BLaER1 (cell line): ENCODE measurements around the gene IPPK.

Experiments
- H3K27ac ChIP-seq: shearing (Covaris generic); formaldehyde crosslinking; 2 replicates; pipeline ENCODE4 v1.8.1; 2022
- H3K27me3 ChIP-seq: shearing (Covaris generic); formaldehyde crosslinking; 2 replicates; pipeline ENCODE4 v1.8.1; 2022
- H3K36me3 ChIP-seq: shearing (Covaris generic); formaldehyde crosslinking; 2 replicates; pipeline ENCODE4 v1.8.1; 2022
- H3K4me1 ChIP-seq: shearing (Covaris generic); formaldehyde crosslinking; 2 replicates; pipeline ENCODE4 v1.8.1; 2022
- H3K4me2 ChIP-seq: shearing (Covaris generic); formaldehyde crosslinking; 2 replicates; pipeline ENCODE4 v1.8.1; 2022
- H3K4me3 ChIP-seq: shearing (Covaris generic); formaldehyde crosslinking; 2 replicates; pipeline ENCODE4 v1.8.1; 2022
- H3K9ac ChIP-seq: shearing (Covaris generic); formaldehyde crosslinking; 2 replicates; pipeline ENCODE4 v1.8.1; 2022
- H3K9me3 ChIP-seq: shearing (Covaris generic); formaldehyde crosslinking; 2 replicates; pipeline ENCODE4 v1.8.1; 2022
- H4K20me1 ChIP-seq: shearing (Covaris generic); formaldehyde crosslinking; 2 replicates; pipeline ENCODE4 v1.8.1; 2022
- Cebpa-rat ChIP-seq: shearing (Covaris generic); IDR thresholded peaks from 2 replicates; pipeline ENCODE4 v1.8.1; 2022

IPPK gene

GRCh38 chr9:92658611-92659010 lies 11.3 kb downstream of the IPPK start:
- TF ChIP-seq Cebpa-rat, result no peak
- H3K4me1 ChIP-seq, result peaks cover 75% of the 10 kb centered on the region
- peaks cover 51% of the 10 kb centered on the region for H4K20me1 ChIP-seq
- H3K27ac ChIP-seq, result no peak overlapping the region
- peaks cover 66% of the 10 kb centered on the region for H3K36me3 ChIP-seq
- no peaks in the 10 kb centered on the region for H3K27me3 ChIP-seq
- H3K9me3 ChIP-seq, result no peaks in the 10 kb centered on the region
- H3K4me2 ChIP-seq, result no peak overlapping the region
- no peak overlapping the region for H3K4me3 ChIP-seq
- H3K9ac ChIP-seq, result no peak overlapping the region

GRCh38 chr9:92658176-92658575 lies 11.8 kb downstream of the IPPK start:
- Histone ChIP-seq H3K9ac (no peak overlapping the region), H3K27ac (no peak overlapping the region), H3K4me1 (peaks cover 75% of the 10 kb centered on the region), H3K4me2 (no peak overlapping the region), H3K9me3 (no peaks in the 10 kb centered on the region), H3K27me3 (no peaks in the 10 kb centered on the region), H4K20me1 (peaks cover 47% of the 10 kb centered on the region), H3K4me3 (no peak overlapping the region), H3K36me3 (peaks cover 66% of the 10 kb centered on the region)
- no peak for TF ChIP-seq Cebpa-rat

GRCh38 chr9:92657296-92658094 lies 12.4 kb downstream of the IPPK start:
- no peak overlapping the region for H3K9ac ChIP-seq
- no peak for TF ChIP-seq Cebpa-rat
- H3K4me2 ChIP-seq, result no peak overlapping the region
- H3K9me3 ChIP-seq, result no peaks in the 10 kb centered on the region
- no peaks in the 10 kb centered on the region for H3K27me3 ChIP-seq
- peak overlapping the region; percentile 38; the same call in 1 of the 2 replicates for H3K27ac ChIP-seq
- peaks cover 80% of the 10 kb centered on the region for H3K4me1 ChIP-seq
- H4K20me1 ChIP-seq, result peaks cover 40% of the 10 kb centered on the region
- H3K36me3 ChIP-seq, result peaks cover 65% of the 10 kb centered on the region
- H3K4me3 ChIP-seq, result no peak overlapping the region

GRCh38 chr9:92656537-92656925 lies 13.4 kb downstream of the IPPK start:
- H3K4me2 ChIP-seq, result no peak overlapping the region
- peaks cover 71% of the 10 kb centered on the region for H3K4me1 ChIP-seq
- H3K4me3 ChIP-seq, result no peak overlapping the region
- H3K9me3 ChIP-seq, result no peaks in the 10 kb centered on the region
- no peak overlapping the region for H3K9ac ChIP-seq
- H4K20me1 ChIP-seq, result peaks cover 34% of the 10 kb centered on the region
- no peaks in the 10 kb centered on the region for H3K27me3 ChIP-seq
- H3K27ac ChIP-seq, result no peak overlapping the region
- H3K36me3 ChIP-seq, result peaks cover 66% of the 10 kb centered on the region
- no peak for TF ChIP-seq Cebpa-rat

- H3K36me3 ChIP-seq, result peaks cover 71% of the 10 kb centered on the region
- TF ChIP-seq Cebpa-rat, result no peak
- H3K4me1 ChIP-seq, result peaks cover 71% of the 10 kb centered on the region
- no peaks in the 10 kb centered on the region for H3K27me3 ChIP-seq
- H3K4me3 ChIP-seq, result no peak overlapping the region
- H4K20me1 ChIP-seq, result peaks cover 29% of the 10 kb centered on the region
- no peak overlapping the region for H3K9ac ChIP-seq
- H3K27ac ChIP-seq, result peak overlapping the region; percentile 81
- peak overlapping the region; percentile 78 for H3K4me2 ChIP-seq
- H3K9me3 ChIP-seq, result no peaks in the 10 kb centered on the region
Observed at GRCh38 chr9:92655896-92656536, 13.9 kb downstream of the IPPK start.

GRCh38 chr9:92655366-92655765 lies 14.6 kb downstream of the IPPK start:
- H3K36me3 ChIP-seq, result peaks cover 77% of the 10 kb centered on the region
- H3K4me2 ChIP-seq, result peak overlapping the region; percentile 78
- peak overlapping the region; percentile 0; the same call in 1 of the 2 replicates for H3K4me3 ChIP-seq
- no peak for TF ChIP-seq Cebpa-rat
- H3K4me1 ChIP-seq, result peaks cover 70% of the 10 kb centered on the region
- H3K9me3 ChIP-seq, result no peaks in the 10 kb centered on the region
- H3K27me3 ChIP-seq, result no peaks in the 10 kb centered on the region
- H3K27ac ChIP-seq, result peak overlapping the region; percentile 81
- peak overlapping the region; percentile 34; the same call in 1 of the 2 replicates for H3K9ac ChIP-seq
- peaks cover 22% of the 10 kb centered on the region for H4K20me1 ChIP-seq

- peak overlapping the region; percentile 81 for H3K27ac ChIP-seq
- H3K9ac ChIP-seq, result peak overlapping the region; percentile 34; the same call in 1 of the 2 replicates
- peaks cover 78% of the 10 kb centered on the region for H3K36me3 ChIP-seq
- H3K9me3 ChIP-seq, result no peaks in the 10 kb centered on the region
- H3K4me1 ChIP-seq, result peaks cover 66% of the 10 kb centered on the region
- no peaks in the 10 kb centered on the region for H3K27me3 ChIP-seq
- peak overlapping the region; percentile 78 for H3K4me2 ChIP-seq
- no peak for TF ChIP-seq Cebpa-rat
- H3K4me3 ChIP-seq, result peak overlapping the region; percentile 2; the same call in 1 of the 2 replicates
- peaks cover 16% of the 10 kb centered on the region for H4K20me1 ChIP-seq
Observed at GRCh38 chr9:92654481-92655301, 15.2 kb downstream of the IPPK start.

- Histone ChIP-seq H4K20me1 (no peaks in the 10 kb centered on the region), H3K27me3 (no peaks in the 10 kb centered on the region)
- no peak for TF ChIP-seq Cebpa-rat
Observed at GRCh38 chr9:92652461-92652860, 17.5 kb downstream of the IPPK start.

GRCh38 chr9:92650839-92651621 lies 18.9 kb downstream of the IPPK start:
- Histone ChIP-seq H3K27me3 (no peaks in the 10 kb centered on the region), H3K9ac (no peak overlapping the region), H3K4me1 (peaks cover 61% of the 10 kb centered on the region), H3K9me3 (0 out of 2 replicates have a peak, but pooled peaks cover 1% of the 10 kb centered on the region), H3K4me2 (no peak overlapping the region), H4K20me1 (no peaks in the 10 kb centered on the region), H3K36me3 (peaks cover 87% of the 10 kb centered on the region), H3K27ac (no peak overlapping the region), H3K4me3 (no peak overlapping the region)
- no peak for TF ChIP-seq Cebpa-rat

More at GRCh38 chr9:92652461-92652860, 17.5 kb downstream of the IPPK start:
- Histone ChIP-seq H3K4me3 (no peak overlapping the region), H3K9me3 (no peaks in the 10 kb centered on the region), H3K27ac (peak overlapping the region; percentile 81; the same call in 1 of the 2 replicates), H3K9ac (no peak overlapping the region), H3K36me3 (peaks cover 86% of the 10 kb centered on the region), H3K4me2 (no peak overlapping the region), H3K4me1 (peaks cover 76% of the 10 kb centered on the region)
